Measurements from ENCODE around the gene FAF2. TPM values are rescaled to one million over a fixed set of nuclear protein-coding genes. Genes with fewer than 3 reads are reported as not detected.
A peak's percentile ranks its signal among the peaks of the same experiment; 100 is the strongest.

FAF2 gene
- polyA plus RNA-seq, 1 experiment, result 68.7 TPM

DNA sequence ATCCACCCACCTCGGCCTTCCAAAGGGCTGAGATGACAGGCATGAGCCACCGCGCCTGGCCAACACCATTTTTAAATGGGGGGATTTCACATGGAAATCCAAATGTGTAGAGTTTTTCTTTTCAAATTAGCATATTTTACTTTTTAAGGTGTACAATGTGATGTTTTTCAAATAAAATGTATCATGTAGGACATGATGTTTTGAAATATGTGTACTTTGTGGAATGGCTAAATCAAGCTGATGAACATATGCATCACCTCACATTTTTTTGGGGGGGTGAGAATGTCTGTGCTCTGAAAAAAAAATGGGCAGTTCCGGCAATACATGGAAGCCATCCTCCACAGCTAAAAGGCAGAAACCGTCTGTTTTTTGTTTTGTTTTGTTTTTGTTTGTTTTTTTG lies 3.4 kb upstream of the FAF2 start:
- ChIA-PET CTCF (no interaction called here), POLR2A (no interaction called here)
- DNase-seq (ENCODE audit: low read depth, low spot score), result no peak
- peaks cover 3% of the 10 kb centered on the region; the same call in 1 of the 2 replicates for H3K9me3 ChIP-seq (ENCODE audit: control insufficient read depth, insufficient read depth, low read length)
- H3K27ac ChIP-seq (ENCODE audit: low read depth, low read length), result no peak overlapping the region
- H3K4me3 ChIP-seq (ENCODE audit: low read depth, low read length), result no peak overlapping the region
- TF ChIP-seq, protein P1, sequence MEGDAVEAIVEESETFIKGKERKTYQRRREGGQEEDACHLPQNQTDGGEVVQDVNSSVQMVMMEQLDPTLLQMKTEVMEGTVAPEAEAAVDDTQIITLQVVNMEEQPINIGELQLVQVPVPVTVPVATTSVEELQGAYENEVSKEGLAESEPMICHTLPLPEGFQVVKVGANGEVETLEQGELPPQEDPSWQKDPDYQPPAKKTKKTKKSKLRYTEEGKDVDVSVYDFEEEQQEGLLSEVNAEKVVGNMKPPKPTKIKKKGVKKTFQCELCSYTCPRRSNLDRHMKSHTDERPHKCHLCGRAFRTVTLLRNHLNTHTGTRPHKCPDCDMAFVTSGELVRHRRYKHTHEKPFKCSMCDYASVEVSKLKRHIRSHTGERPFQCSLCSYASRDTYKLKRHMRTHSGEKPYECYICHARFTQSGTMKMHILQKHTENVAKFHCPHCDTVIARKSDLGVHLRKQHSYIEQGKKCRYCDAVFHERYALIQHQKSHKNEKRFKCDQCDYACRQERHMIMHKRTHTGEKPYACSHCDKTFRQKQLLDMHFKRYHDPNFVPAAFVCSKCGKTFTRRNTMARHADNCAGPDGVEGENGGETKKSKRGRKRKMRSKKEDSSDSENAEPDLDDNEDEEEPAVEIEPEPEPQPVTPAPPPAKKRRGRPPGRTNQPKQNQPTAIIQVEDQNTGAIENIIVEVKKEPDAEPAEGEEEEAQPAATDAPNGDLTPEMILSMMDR (IDR thresholded peaks at IDR 0.05; ENCODE audit: low read depth, low read length), result no peak
- no peaks in the 10 kb centered on the region for H3K27me3 ChIP-seq (ENCODE audit: control insufficient read depth, insufficient read depth, low read length)

- Histone ChIP-seq H3K27ac (ENCODE audit: low read depth, low read length) (no peak overlapping the region), H3K9me3 (ENCODE audit: control insufficient read depth, insufficient read depth, low read length) (peaks cover 3% of the 10 kb centered on the region; the same call in 1 of the 2 replicates), H3K27me3 (ENCODE audit: control insufficient read depth, insufficient read depth, low read length) (no peaks in the 10 kb centered on the region), H3K4me3 (ENCODE audit: low read depth, low read length) (no peak overlapping the region)
- no peak for DNase-seq (ENCODE audit: low read depth, low spot score)
- ChIA-PET POLR2A (interaction anchor here (1.8 to 2.7 kb wide), 2 partner anchors 30 to 91 kb away, joined by 9 to 15 read pairs; partner anchors contain the start of genes CLTB and RNF44), CTCF (interaction anchor here (0.8 to 2.5 kb wide), 3 partner anchors 8 to 29 kb away, joined by 3 to 30 read pairs (median 5); no protein-coding TSS in a partner anchor)
- TF ChIP-seq, protein P1 (IDR thresholded peaks at IDR 0.05; ENCODE audit: low read depth, low read length), result no peak
Measured at GRCh38 chr5:176446028-176446665, 2.0 kb upstream of the FAF2 start.

DNA sequence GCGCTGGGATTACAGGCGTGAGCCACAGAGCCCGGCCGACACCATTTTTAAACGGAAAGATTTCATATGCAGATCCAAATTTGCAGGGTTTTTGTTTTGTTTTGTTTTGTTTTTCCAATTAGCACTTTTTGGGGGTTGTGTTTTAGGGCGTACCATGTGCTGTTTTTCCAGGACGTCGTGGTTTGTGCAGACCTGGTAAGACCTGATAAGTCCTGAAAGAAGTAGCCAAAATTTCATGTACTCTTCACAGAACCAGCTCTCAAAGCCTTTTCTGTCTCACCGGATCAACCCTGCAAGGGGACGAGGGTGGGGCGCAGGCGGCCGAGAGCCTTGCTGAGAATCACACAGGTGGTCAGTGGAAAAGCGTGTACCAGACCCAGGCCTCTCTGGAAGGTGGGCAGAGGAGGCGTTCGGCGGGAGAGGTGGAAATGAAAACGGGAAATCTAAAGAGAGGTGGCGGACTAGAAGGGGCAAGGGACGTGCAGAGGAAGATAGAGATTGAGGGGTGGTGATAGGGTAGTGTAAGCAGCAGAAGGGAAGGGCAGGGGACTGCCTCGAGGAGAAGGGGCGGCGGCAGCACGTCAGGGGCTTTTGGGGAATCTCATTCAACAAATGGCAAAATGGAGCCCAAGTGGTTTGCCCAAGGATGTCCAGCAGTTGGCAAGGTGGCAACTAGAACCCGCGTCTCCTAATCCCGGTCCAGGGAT lies 1.1 kb upstream of the FAF2 start:
- POLR2A ChIA-PET, result interaction anchor here (0.7 to 2.7 kb wide), 6 partner anchors 19 to 200 kb away, joined by 3 to 15 read pairs (median 4); partner anchors contain the start of genes CLTB, RNF44 and TSPAN17
- peak overlapping the region; percentile 92 for H3K27ac ChIP-seq (ENCODE audit: low read depth, low read length)
- TF ChIP-seq, protein P1 (IDR thresholded peaks at IDR 0.05; ENCODE audit: low read depth, low read length), result no peak
- peaks cover 3% of the 10 kb centered on the region; the same call in 1 of the 2 replicates for H3K9me3 ChIP-seq (ENCODE audit: control insufficient read depth, insufficient read depth, low read length)
- H3K27me3 ChIP-seq (ENCODE audit: control insufficient read depth, insufficient read depth, low read length), result no peaks in the 10 kb centered on the region
- H3K4me3 ChIP-seq (ENCODE audit: low read depth, low read length), result peak overlapping the region; percentile 87
- DNase-seq (ENCODE audit: low read depth, low spot score), result no peak
- CTCF ChIA-PET, result interaction anchor here (0.6 to 2.5 kb wide), 50 partner anchors 9 to 717 kb away, joined by 3 to 62 read pairs (median 6); partner anchors contain the start of genes CLTB, KIAA1191, RNF44 and TSPAN17

DNA sequence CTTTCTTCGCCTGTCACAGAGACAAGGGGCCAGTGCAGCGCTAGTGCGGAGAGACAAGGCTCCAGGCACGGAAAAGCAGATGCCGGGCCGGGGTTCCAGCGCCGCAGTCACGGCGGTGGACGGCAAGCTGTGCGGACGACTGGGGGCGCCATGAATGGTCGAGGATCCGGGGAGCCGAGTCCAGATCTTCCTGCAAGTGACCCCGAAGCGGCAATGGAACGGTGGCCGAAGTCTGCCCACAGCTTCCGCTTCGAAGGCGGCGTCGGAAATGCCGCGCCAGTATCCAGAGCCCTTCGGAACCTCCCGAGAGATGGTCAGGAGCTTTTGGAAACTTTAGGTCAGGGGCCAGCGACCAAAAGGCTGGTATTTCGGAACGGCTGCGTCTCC lies 601 bp upstream of the FAF2 start:
- DNase-seq (ENCODE audit: low read depth, low spot score), result no peak
- ChIA-PET POLR2A (interaction anchor here (0.7 to 2.7 kb wide), 8 partner anchors 19 to 200 kb away, joined by 3 to 15 read pairs (median 4); partner anchors contain the start of genes CLTB, RNF44 and TSPAN17), CTCF (interaction anchor here (0.6 to 2.5 kb wide), 50 partner anchors 9 to 718 kb away, joined by 3 to 62 read pairs (median 6); partner anchors contain the start of genes CLTB, KIAA1191, RNF44 and TSPAN17)
- Histone ChIP-seq H3K27me3 (ENCODE audit: control insufficient read depth, insufficient read depth, low read length) (no peaks in the 10 kb centered on the region), H3K4me3 (ENCODE audit: low read depth, low read length) (peak overlapping the region; percentile 87), H3K9me3 (ENCODE audit: control insufficient read depth, insufficient read depth, low read length) (peaks cover 3% of the 10 kb centered on the region; the same call in 1 of the 2 replicates), H3K27ac (ENCODE audit: low read depth, low read length) (peak overlapping the region; percentile 92)
- TF ChIP-seq, protein P1 (IDR thresholded peaks at IDR 0.05; ENCODE audit: low read depth, low read length), result no peak

Measured in AG04450 (cell line).